ENCODE data around the gene RUSC1. TPM values are rescaled to one million over a fixed set of nuclear protein-coding genes. Genes with fewer than 3 reads are reported as not detected.
"Not testable (repeated sequence)": the region's sequence is repeated elsewhere in the genome, so short reads cannot be mapped to it uniquely, and the experiment has no call there.

RUSC1 gene
- total RNA-seq, 4 donors from 2014 or later = 33.7 to 42.2 (median 41.1) TPM

DNA sequence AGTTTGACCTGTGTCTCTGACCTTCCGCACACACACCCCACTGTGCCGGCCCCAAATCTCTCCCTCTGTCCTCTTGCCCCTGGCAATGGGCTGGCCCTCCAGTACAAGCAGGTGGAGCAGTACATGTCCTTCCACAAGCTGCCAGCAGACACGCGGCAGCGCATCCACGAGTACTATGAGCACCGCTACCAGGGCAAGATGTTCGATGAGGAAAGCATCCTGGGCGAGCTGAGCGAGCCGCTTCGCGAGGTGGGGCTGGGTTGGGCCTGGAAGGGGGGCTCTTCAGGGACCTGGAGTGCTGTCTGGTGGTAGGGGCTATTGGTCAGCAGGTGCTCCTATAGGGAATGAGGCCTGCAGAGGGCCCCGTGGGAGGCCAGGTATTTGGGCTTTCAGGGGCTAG is 35.6 kb upstream of the RUSC1 start:
- no peak for DNase-seq (ENCODE audit: low spot score in 2 of 2)
- no peak for TF ChIP-seq POLR2A (IDR thresholded peaks at IDR 0.05)
- TF ChIP-seq, protein P1, sequence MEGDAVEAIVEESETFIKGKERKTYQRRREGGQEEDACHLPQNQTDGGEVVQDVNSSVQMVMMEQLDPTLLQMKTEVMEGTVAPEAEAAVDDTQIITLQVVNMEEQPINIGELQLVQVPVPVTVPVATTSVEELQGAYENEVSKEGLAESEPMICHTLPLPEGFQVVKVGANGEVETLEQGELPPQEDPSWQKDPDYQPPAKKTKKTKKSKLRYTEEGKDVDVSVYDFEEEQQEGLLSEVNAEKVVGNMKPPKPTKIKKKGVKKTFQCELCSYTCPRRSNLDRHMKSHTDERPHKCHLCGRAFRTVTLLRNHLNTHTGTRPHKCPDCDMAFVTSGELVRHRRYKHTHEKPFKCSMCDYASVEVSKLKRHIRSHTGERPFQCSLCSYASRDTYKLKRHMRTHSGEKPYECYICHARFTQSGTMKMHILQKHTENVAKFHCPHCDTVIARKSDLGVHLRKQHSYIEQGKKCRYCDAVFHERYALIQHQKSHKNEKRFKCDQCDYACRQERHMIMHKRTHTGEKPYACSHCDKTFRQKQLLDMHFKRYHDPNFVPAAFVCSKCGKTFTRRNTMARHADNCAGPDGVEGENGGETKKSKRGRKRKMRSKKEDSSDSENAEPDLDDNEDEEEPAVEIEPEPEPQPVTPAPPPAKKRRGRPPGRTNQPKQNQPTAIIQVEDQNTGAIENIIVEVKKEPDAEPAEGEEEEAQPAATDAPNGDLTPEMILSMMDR (IDR thresholded peaks at IDR 0.05) = no peak
- intact Hi-C loops (cut with DNase I; ENCODE audit: low total_unique reads) = no loop called here
- WGBS, 2 donors = 89 to 90% methylated on average over 14 of the region's 14 CpGs
- no peak overlapping the region for H3K4me3 ChIP-seq (ENCODE audit: low read depth, poor library complexity, severe bottlenecking)

DNA sequence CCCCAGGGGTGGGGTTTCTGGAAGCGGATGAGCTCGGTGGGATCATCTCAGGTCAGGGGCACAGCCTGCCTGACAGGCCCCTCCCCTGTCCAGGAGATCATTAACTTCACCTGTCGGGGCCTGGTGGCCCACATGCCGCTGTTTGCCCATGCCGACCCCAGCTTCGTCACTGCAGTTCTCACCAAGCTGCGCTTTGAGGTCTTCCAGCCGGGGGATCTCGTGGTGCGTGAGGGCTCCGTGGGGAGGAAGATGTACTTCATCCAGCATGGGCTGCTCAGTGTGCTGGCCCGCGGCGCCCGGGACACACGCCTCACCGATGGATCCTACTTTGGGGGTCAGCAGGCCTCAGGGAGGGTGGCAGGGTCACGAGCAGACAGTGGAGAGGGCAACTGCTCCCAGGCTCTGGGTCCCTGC is 35.1 kb upstream of the RUSC1 start:
- TF ChIP-seq POLR2A (IDR thresholded peaks at IDR 0.05) = no peak
- TF ChIP-seq, protein P1 (IDR thresholded peaks at IDR 0.05) = no peak
- WGBS, 2 donors = 86 to 90% methylated on average over 14 to 18 of the region's 18 CpGs
- intact Hi-C loops (cut with DNase I; ENCODE audit: low total_unique reads) = no loop called here
- no peak for DNase-seq (ENCODE audit: low spot score in 2 of 2)
- H3K4me3 ChIP-seq (ENCODE audit: low read depth, poor library complexity, severe bottlenecking) = no peak overlapping the region

DNA sequence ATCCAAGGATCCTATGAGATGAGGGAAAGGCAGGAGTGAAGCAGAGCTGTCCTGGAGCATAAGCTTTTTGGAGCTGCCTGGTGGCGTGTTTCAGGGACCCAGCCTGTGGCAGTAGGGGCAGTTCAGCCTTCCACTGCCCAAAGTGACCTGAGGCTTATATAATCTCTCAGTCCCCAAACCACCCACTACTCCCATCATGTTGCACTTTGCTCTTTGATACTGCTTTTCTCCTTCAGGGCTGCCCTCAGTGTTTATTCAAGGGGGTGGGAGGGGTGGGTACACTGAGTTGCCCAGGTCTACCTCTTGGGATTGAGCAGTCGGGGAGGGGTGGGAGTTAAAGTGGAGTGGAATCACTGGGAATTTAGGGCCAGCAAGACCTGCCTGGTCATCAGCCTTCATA is 34.1 kb upstream of the RUSC1 start:
- TF ChIP-seq POLR2A (IDR thresholded peaks at IDR 0.05) = no peak
- TF ChIP-seq, protein P1 (IDR thresholded peaks at IDR 0.05) = no peak
- intact Hi-C loops (cut with DNase I; ENCODE audit: low total_unique reads) = no loop called here
- 93% methylated on average over 2 of the region's 2 CpGs for WGBS, 2 donors
- no peak for DNase-seq (ENCODE audit: low spot score in 2 of 2)
- H3K4me3 ChIP-seq (ENCODE audit: low read depth, poor library complexity, severe bottlenecking) = no peak overlapping the region

DNA sequence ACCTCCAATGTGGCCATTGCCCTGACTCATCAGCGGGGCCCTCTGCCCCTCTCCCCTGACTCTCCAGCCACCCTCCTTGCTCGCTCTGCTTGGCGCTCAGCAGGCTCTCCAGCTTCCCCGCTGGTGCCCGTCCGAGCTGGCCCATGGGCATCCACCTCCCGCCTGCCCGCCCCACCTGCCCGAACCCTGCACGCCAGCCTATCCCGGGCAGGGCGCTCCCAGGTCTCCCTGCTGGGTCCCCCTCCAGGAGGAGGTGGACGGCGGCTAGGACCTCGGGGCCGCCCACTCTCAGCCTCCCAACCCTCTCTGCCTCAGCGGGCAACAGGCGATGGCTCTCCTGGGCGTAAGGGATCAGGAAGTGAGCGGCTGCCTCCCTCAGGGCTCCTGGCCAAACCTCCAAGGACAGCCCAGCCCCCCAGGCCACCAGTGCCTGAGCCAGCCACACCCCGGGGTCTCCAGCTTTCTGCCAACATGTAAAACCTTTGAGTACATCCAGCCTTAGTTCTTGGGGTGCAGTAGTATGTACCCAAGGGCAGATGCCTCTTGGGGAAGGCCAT is 32.6 kb upstream of the RUSC1 start:
- DNase-seq (ENCODE audit: low spot score in 2 of 2) = no peak
- 95 to 96% methylated on average over 7 to 15 of the region's 21 CpGs for WGBS, 2 donors
- H3K4me3 ChIP-seq (ENCODE audit: low read depth, poor library complexity, severe bottlenecking) = no peak overlapping the region
- TF ChIP-seq, protein P1 (IDR thresholded peaks at IDR 0.05) = no peak
- no peak for TF ChIP-seq POLR2A (IDR thresholded peaks at IDR 0.05)
- intact Hi-C loops (cut with DNase I; ENCODE audit: low total_unique reads) = no loop called here

DNA sequence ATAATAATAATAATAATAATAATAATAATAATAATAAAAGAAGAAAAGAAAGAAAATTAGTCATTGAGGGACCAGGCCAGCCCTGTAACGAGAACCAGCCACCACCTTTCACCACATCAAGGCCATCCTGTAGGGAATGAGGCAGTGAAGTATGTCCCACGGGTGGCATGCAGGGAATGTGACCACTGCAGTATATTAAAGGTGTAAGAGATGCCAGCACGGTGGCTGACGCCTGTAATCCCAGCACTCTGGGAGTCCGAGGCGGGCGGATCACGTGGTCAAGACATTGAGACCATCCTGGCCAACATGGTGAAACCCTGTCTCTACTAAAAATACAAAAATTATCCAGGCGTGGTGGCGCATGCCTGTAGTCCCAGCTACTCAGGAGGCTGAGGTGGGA is 29.7 kb upstream of the RUSC1 start:
- 84% methylated on average over 10 of the region's 10 CpGs for WGBS, 2 donors

DNA sequence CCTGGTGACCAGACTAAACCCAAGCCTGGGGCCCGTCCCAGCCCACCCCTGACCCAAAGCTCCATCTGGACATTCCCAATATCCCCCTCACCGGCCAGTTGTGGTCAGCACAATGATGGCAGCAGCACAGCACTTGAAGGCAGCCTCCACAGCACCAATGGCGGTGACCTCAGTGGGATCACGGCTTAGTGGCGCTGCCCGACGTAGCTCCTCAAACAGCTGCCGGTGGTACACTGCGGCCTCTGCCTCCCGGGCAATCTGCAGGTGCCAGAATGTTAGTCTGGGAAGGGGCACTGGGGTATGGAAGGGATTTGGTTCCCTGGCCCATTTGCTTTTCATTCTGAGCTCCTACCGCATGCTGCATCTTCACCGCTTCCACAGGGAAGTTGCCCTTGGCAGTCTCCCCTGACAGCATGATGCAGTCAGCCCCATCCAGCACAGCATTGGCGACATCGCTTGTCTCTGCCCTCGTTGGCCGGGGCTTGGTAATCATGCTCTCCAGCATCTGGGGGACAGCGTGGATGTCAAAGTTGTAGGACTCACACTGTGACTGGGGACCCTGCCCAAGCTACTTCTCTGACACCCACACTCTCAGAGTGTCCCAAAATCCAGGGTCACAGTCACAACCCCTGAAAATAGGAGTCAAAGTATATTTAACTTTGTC is 27.5 kb upstream of the RUSC1 start:
- no peak for DNase-seq (ENCODE audit: low spot score in 2 of 2)
- H3K4me3 ChIP-seq (ENCODE audit: low read depth, poor library complexity, severe bottlenecking) = no peak overlapping the region
- 87 to 90% methylated on average over 17 of the region's 17 CpGs for WGBS, 2 donors
- TF ChIP-seq, protein P1 (IDR thresholded peaks at IDR 0.05) = no peak
- no peak for TF ChIP-seq POLR2A (IDR thresholded peaks at IDR 0.05)
- intact Hi-C loops (cut with DNase I; ENCODE audit: low total_unique reads) = no loop called here

More for the DNA sequence above, 29.7 kb upstream of the RUSC1 start:
- intact Hi-C loops (cut with DNase I; ENCODE audit: low total_unique reads); H3K4me3 ChIP-seq (ENCODE audit: low read depth, poor library complexity, severe bottlenecking); DNase-seq (ENCODE audit: low spot score in 2 of 2): not testable (repeated sequence)
